SK-N-MC (cell line): ENCODE data around the gene MTX1.
"Not testable (repeated sequence)": the region's sequence is repeated elsewhere in the genome, so short reads cannot be mapped to it uniquely, and the experiment has no call there.

Experiments used
- EZH2 ChIP-seq: fragments of 200-600 bp; sonication (generic); IDR thresholded peaks from one replicate; pipeline ENCODE4 v1.6.1; 2017; ENCODE audit warnings: antibody characterized with exemption
- FOXP2 ChIP-seq: optimal IDR thresholded peaks from 2 replicates; pipeline ENCODE3; 2011; ENCODE audit warnings: mild to moderate bottlenecking, moderate library complexity; ENCODE audit not compliant: insufficient read depth; ENCODE audit errors: extremely low read length, control extremely low read depth
- POLR2AphosphoS5 ChIP-seq: IDR thresholded peaks from 2 replicates; pipeline ENCODE4 v1.6.1; 2012; ENCODE audit warnings: mild to moderate bottlenecking, low read depth, low read length, borderline replicate concordance

DNA sequence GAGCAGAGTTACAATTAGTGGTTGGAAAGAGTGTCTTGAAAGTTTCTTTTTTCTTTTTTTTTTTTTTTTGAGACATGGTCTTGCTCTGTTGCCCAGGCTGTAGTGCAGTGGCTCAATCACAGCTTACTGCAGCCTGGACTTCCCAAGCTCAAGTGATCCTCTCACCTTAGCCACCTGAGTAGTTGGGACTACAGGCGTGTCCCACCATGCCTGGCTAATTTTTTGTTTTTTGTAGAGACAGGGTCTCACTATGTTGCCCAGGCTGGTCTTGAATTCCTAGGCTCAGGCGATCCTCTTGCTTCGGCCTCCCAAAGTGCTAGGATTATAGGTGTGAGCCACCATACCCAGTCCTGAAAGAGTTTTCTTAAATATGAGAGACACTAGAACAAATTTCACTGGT lies 38.3 kb downstream of the MTX1 start:
- TF ChIP-seq POLR2AphosphoS5, EZH2, FOXP2: not testable (repeated sequence)
